Ovary (tissue), 3 donors: ENCODE results near the gene CD300H.

Source experiments
- POLR2A ChIP-seq: fragments of 450-650 bp; IDR thresholded peaks from one replicate; pipeline ENCODE4 v1.6.1; 2017; ENCODE audit warnings: antibody characterized with exemption, mild to moderate bottlenecking, moderate library complexity
- TF ChIP-seq, protein P1 (sequence below), 3 donors: fragments of 450-650 bp in 2 of 3; fragments of 200-600 bp in 1 of 3; IDR thresholded peaks; one replicate each; pipeline versions ENCODE4 v1.5.1 to v1.8.0; 2016 to 2022; ENCODE audit warnings: antibody characterized with exemption in 3 of 3, mild to moderate bottlenecking in 1 of 3
- donor health status: DM: no; HTN: no; CAD: no.

DNA sequence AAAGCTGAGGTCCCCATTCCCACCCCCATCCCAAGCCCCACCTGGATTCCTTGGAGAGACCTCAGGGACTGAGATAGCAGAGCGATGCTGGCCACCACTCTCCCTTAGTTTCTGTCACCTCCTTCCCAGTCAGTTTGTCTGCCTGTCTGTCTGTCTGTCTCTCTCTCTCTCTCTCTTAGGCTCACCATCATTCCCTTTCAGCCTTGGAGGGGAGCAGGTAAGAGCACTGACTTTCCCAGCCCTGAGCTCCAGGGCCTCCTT lies 41.9 kb downstream of the CD300H start:
- TF ChIP-seq, protein P1, sequence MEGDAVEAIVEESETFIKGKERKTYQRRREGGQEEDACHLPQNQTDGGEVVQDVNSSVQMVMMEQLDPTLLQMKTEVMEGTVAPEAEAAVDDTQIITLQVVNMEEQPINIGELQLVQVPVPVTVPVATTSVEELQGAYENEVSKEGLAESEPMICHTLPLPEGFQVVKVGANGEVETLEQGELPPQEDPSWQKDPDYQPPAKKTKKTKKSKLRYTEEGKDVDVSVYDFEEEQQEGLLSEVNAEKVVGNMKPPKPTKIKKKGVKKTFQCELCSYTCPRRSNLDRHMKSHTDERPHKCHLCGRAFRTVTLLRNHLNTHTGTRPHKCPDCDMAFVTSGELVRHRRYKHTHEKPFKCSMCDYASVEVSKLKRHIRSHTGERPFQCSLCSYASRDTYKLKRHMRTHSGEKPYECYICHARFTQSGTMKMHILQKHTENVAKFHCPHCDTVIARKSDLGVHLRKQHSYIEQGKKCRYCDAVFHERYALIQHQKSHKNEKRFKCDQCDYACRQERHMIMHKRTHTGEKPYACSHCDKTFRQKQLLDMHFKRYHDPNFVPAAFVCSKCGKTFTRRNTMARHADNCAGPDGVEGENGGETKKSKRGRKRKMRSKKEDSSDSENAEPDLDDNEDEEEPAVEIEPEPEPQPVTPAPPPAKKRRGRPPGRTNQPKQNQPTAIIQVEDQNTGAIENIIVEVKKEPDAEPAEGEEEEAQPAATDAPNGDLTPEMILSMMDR (IDR thresholded peaks at IDR 0.05) = no peak
- no peak for TF ChIP-seq POLR2A
